ENCODE data around the gene RALGAPA2.

DNA sequence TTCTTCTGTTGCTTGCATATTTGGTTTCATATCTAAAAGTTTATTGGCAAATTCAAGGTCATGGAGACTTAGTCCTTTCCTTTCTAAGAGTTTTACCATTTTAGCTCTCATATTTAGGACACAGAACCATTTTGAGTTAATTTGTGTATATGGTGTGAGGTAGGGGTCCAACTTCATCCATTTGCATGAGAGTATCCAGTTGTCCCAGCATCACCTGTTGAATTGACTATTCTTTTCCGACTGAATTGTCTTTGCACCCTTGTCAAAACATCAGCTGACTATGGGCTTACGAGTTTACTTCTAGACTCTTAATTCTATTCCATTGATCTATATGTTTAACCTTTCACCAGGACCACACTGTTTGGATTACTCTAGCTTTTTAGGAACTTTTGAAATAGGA is 157.5 kb downstream of the RALGAPA2 start:
- TF ChIP-seq, protein P1, sequence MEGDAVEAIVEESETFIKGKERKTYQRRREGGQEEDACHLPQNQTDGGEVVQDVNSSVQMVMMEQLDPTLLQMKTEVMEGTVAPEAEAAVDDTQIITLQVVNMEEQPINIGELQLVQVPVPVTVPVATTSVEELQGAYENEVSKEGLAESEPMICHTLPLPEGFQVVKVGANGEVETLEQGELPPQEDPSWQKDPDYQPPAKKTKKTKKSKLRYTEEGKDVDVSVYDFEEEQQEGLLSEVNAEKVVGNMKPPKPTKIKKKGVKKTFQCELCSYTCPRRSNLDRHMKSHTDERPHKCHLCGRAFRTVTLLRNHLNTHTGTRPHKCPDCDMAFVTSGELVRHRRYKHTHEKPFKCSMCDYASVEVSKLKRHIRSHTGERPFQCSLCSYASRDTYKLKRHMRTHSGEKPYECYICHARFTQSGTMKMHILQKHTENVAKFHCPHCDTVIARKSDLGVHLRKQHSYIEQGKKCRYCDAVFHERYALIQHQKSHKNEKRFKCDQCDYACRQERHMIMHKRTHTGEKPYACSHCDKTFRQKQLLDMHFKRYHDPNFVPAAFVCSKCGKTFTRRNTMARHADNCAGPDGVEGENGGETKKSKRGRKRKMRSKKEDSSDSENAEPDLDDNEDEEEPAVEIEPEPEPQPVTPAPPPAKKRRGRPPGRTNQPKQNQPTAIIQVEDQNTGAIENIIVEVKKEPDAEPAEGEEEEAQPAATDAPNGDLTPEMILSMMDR (IDR thresholded peaks at IDR 0.05; ENCODE audit: insufficient read depth, low read length, poor library complexity, severe bottlenecking) = no peak
- no peak for TF ChIP-seq EZH2phosphoT487 (conservative IDR thresholded peaks at IDR 0.05; ENCODE audit: low read length)
